A549 (cell line): Measurements from ENCODE around the gene MXRA7. TPM values are rescaled to one million over a fixed set of nuclear protein-coding genes. Genes with fewer than 3 reads are reported as not detected.

ENCODE experiments used
- ATAC-seq, 2 experiments: fragments of 200-7000 bp in 1 of 2; fragments of >200 bp in 1 of 2; cut with Nextera tagmentation in 1 of 2; cut with Tn5 transposase in 1 of 2; 3 replicates each; pipeline versions ENCODE4 v1.8.0 to v1.9.1; 2018 to 2020; ENCODE audit warnings: mild to moderate bottlenecking in 1 of 2, moderate library complexity in 1 of 2
- CTCF ChIA-PET: fragments of 300-600 bp; sonication (Branson Sonifier 250); formaldehyde crosslinking; extraction: SDS; loops from one replicate; lab custom pipeline; 2021; ENCODE audit warnings: antibody characterized with exemption, inconsistent platforms; lab: Yijun Ruan, JAX
- POLR2A ChIA-PET: fragments of 350-600 bp; formaldehyde crosslinking; extraction: SDS; loops from one replicate; lab custom pipeline; 2021; ENCODE audit warnings: antibody characterized with exemption, inconsistent platforms; lab: Yijun Ruan, JAX
- DNase-seq, 2 experiments: peaks; one replicate each; pipeline versions ENCODE4 v3.0.0 to v3.0.0-alpha.2; 2011 to 2016; ENCODE audit warnings: low read depth in 1 of 2, low spot score in 1 of 2
- FAIRE-seq: peaks from 2 replicates; lab custom pipeline; 2011; peaks lifted over from hg19 to GRCh38; lab: Jason Lieb, UNC
- H3K27ac ChIP-seq, 2 experiments: fragments of >200 bp; sonication (Bioruptor Twin); formaldehyde crosslinking; 3 replicates each; pipeline ENCODE4 v1.5.1; 2016 to 2017
- H3K4me1 ChIP-seq: fragments of >200 bp; sonication (Bioruptor Twin); formaldehyde crosslinking; 3 replicates; pipeline ENCODE4 v1.6.1; 2016
- H3K4me2 ChIP-seq: fragments of >200 bp; sonication (Bioruptor Twin); formaldehyde crosslinking; 3 replicates; pipeline ENCODE4 v1.6.1; 2016
- H3K4me3 ChIP-seq: fragments of >200 bp; sonication (Bioruptor Twin); formaldehyde crosslinking; 3 replicates; pipeline ENCODE4 v1.5.1; 2016
- H3K9me3 ChIP-seq: fragments of >200 bp; sonication (Bioruptor Twin); formaldehyde crosslinking; 3 replicates; pipeline ENCODE4 v1.6.1; 2016
- CHD2 ChIP-seq: fragments of 150-350 bp; IDR thresholded peaks from 2 replicates; pipeline ENCODE4 v1.6.1; 2014; ENCODE audit warnings: low read length; ENCODE audit not compliant: partially characterized antibody
- EHF ChIP-seq: fragments of 250-450 bp; sonication (Bioruptor Pico); IDR thresholded peaks from 2 replicates; pipeline ENCODE4 v1.5.0; 2020; ENCODE audit warnings: mild to moderate bottlenecking
- EHMT2 ChIP-seq: fragments of 200-600 bp; sonication (generic); IDR thresholded peaks from 2 replicates; pipeline ENCODE4 v1.6.1; 2016; ENCODE audit warnings: antibody characterized with exemption, low read depth, mild to moderate bottlenecking, moderate library complexity
- FOSB ChIP-seq: fragments of 250-450 bp; sonication (Bioruptor Pico); IDR thresholded peaks from 2 replicates; pipeline ENCODE4 v1.5.0; 2020; ENCODE audit warnings: mild to moderate bottlenecking, moderate library complexity
- FOXS1 ChIP-seq: fragments of 250-450 bp; sonication (Bioruptor Pico); IDR thresholded peaks from 2 replicates; pipeline ENCODE4 v1.5.0; 2020; ENCODE audit warnings: mild to moderate bottlenecking, moderate library complexity
- HDAC2 ChIP-seq: fragments of 200-600 bp; sonication (generic); IDR thresholded peaks from 2 replicates; pipeline ENCODE4 v1.6.1; 2016
- HOXB13 ChIP-seq: fragments of 250-450 bp; sonication (Bioruptor Pico); IDR thresholded peaks from 2 replicates; pipeline ENCODE4 v1.5.0; 2020; ENCODE audit warnings: low read depth, mild to moderate bottlenecking, moderate library complexity
- HOXB5 ChIP-seq: fragments of 250-450 bp; sonication (Bioruptor Pico); IDR thresholded peaks from 2 replicates; pipeline ENCODE4 v1.5.0; 2020; ENCODE audit warnings: mild to moderate bottlenecking, moderate library complexity
- JUNB ChIP-seq: fragments of >200 bp; sonication (Bioruptor Twin); formaldehyde crosslinking; IDR thresholded peaks from 2 replicates; pipeline ENCODE4 v1.6.1; 2016
- KDM1A ChIP-seq: fragments of 200-600 bp; sonication (generic); IDR thresholded peaks from 2 replicates; pipeline ENCODE4 v1.6.1; 2016; ENCODE audit warnings: low read depth, mild to moderate bottlenecking
- MAZ ChIP-seq: fragments of 150-350 bp; IDR thresholded peaks from 2 replicates; pipeline ENCODE4 v1.6.1; 2014; ENCODE audit warnings: antibody characterized with exemption, low read depth, low read length, borderline replicate concordance
- PHF8 ChIP-seq: fragments of 200-600 bp; sonication (generic); IDR thresholded peaks from 2 replicates; pipeline ENCODE4 v1.6.1; 2016; ENCODE audit warnings: low read depth, mild to moderate bottlenecking, antibody characterized with exemption, moderate library complexity, borderline replicate concordance
- POLR2AphosphoS2 ChIP-seq: conservative IDR thresholded peaks from 2 replicates; pipeline ENCODE4 v1.6.1; 2012; ENCODE audit warnings: low read length, improper control_type of control experiment, inconsistent platforms
- RAD21 ChIP-seq, 2 experiments: fragments of >200 bp in 1 of 2; sonication (Bioruptor Twin) in 1 of 2; formaldehyde crosslinking in 1 of 2; IDR thresholded peaks in 1 of 2; conservative IDR thresholded peaks in 1 of 2; 2 replicates in 1 of 2; 3 replicates in 1 of 2; pipeline ENCODE4 v1.6.1; 2012 to 2018; ENCODE audit warnings: inconsistent platforms in 1 of 2
- RFX5 ChIP-seq: fragments of 450-650 bp; IDR thresholded peaks from 2 replicates; pipeline ENCODE4 v1.7.1; 2014; ENCODE audit warnings: antibody characterized with exemption, mild to moderate bottlenecking, moderate library complexity
- ZFP36 ChIP-seq: fragments of 450-650 bp; IDR thresholded peaks from 2 replicates; pipeline ENCODE4 v1.6.1; 2014; ENCODE audit warnings: borderline replicate concordance; ENCODE audit not compliant: partially characterized antibody
- ZSCAN20 ChIP-seq: fragments of 250-450 bp; sonication (Bioruptor Pico); IDR thresholded peaks from 2 replicates; pipeline ENCODE4 v1.8.0; 2022; ENCODE audit warnings: mild to moderate bottlenecking, moderate library complexity
- WGBS: methylation state at CpG from one replicate; pipeline ENCODE4 v1.1.6; 2017; ENCODE audit errors: missing lambda C conversion rate; 5-methylcytosine and 5-hydroxymethylcytosine counted together
- polyA plus RNA-seq, 4 experiments: library from polyadenylated mRNA; depleted of rRNA in 3 of 4; stranded (reverse); fragments of >200 nt; fragmentation: RNase III in 1 of 4; extraction: RNeasy Plus Mini Kit Qiagen cat#74134 plus additional on column Dnase treatment in 1 of 4; gene quantifications; 2 replicates in 3 of 4; 3 replicates in 1 of 4; pipeline ENCODE4 v1.2.3, GENCODE V29; 2011 to 2017
- TF ChIP-seq, protein P1 (sequence below): fragments of 250-450 bp; sonication (Bioruptor Pico); IDR thresholded peaks from 2 replicates; pipeline ENCODE4 v1.5.0; 2020; ENCODE audit warnings: low read depth, mild to moderate bottlenecking, moderate library complexity
- TF ChIP-seq, protein P2 (sequence below): fragments of >200 bp; sonication (Bioruptor Twin); formaldehyde crosslinking; IDR thresholded peaks from 3 replicates; pipeline ENCODE4 v1.5.1; 2016
- TF ChIP-seq, protein P3 (sequence below): fragments of 150-350 bp; IDR thresholded peaks from 2 replicates; pipeline ENCODE4 v1.6.1; 2014; ENCODE audit warnings: low read depth, mild to moderate bottlenecking, low read length
- TF ChIP-seq, protein P4 (sequence below): fragments of >200 bp; sonication (Bioruptor Twin); formaldehyde crosslinking; IDR thresholded peaks from 2 replicates; pipeline ENCODE4 v1.6.1; 2016
- TF ChIP-seq, protein P5 (sequence below): IDR thresholded peaks from 2 replicates; pipeline ENCODE4 v1.6.1; 2012

The MXRA7 gene
- polyA plus RNA-seq, 2 of the 4 experiments (the other 2 are of a cell fraction): 47.8 to 57.2 TPM

DNA sequence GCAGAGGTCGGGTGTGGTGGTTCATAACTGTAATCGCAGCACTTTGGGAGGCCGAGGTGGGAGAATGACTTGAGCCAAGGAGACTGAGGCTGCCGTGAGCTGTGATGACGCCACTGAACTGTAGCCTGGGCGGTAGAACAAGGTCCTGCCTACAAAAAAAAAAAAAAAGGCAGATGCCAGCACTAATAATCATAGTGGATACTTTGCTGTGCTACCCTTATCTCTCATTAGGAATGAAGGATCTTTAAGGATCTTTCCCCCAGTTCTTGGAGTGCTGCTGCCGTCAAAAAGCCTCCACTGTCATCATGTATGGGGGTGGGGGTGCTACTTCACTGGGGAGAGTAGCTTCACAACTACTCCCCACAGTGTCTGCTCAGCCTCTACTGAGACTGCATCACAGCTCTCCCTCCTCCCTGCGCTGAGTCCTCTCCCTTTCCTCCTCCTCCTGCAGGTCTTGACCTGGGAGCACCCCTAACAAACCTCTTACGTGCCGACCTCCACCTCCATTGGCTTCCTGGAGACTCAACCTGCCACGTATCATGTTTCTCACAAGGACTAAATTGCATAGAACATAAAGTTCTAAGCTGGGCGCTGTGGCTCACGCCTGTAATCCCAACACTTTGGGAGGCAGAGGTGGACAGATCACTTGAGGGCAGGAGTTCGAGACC, 42.8 kb downstream of the MXRA7 start:
- TF ChIP-seq PHF8 (no peak), KDM1A (no peak), JUNB (no peak)
- CTCF ChIA-PET: interaction anchor here (1.1 to 14.0 kb wide), 9 partner anchors 14 to 161 kb away, joined by 3 to 123 read pairs (median 5); no protein-coding TSS in a partner anchor
- no peak for ATAC-seq
- peaks cover 14% of the 10 kb centered on the region for H3K4me1 ChIP-seq
- H3K9me3 ChIP-seq: no peaks in the 10 kb centered on the region
- DNase-seq: no peak
- no peak for FAIRE-seq
- WGBS: 74% methylated on average over 14 of the region's 14 CpGs
- no peak overlapping the region for H3K4me2 ChIP-seq
- H3K4me3 ChIP-seq: no peak overlapping the region
- POLR2A ChIA-PET: no interaction called here
- no peak overlapping the region for H3K27ac ChIP-seq

DNA sequence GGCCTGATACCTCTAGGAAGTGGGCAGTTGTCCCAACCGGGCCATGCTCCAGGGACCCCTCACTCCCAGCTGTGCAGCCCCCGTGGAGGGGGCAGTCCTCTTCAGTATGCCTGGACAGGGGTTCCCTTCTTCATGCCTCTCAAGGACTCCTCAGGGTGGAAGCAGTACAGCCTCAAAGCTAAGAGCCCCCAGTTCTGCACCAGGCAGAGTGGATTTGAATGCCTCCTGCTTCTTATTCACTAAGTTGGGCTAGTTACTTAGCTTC, 43.3 kb downstream of the MXRA7 start:
- POLR2A ChIA-PET: no interaction called here
- CTCF ChIA-PET: interaction anchor here (1.1 to 14.0 kb wide), 8 partner anchors 13 to 160 kb away, joined by 3 to 123 read pairs (median 6); no protein-coding TSS in a partner anchor
- 80% methylated on average over 1 of the region's 2 CpGs for WGBS
- TF ChIP-seq HOXB5 (CRISPR knock-in tag) (no peak), PHF8 (no peak), RFX5 (no peak), EHF (CRISPR knock-in tag) (no peak), ZSCAN20 (no peak), HOXB13 (CRISPR knock-in tag) (no peak), HDAC2 (no peak), EHMT2 (no peak), FOSB (CRISPR knock-in tag) (no peak), FOXS1 (CRISPR knock-in tag) (no peak), CHD2 (no peak), MAZ (no peak), RAD21 (conservative IDR thresholded peaks at IDR 0.05 in 1 of 2, IDR thresholded peaks at IDR 0.05 in 1 of 2) (no peak), POLR2AphosphoS2 (no peak), ZFP36 (no peak)
- TF ChIP-seq, protein P1, sequence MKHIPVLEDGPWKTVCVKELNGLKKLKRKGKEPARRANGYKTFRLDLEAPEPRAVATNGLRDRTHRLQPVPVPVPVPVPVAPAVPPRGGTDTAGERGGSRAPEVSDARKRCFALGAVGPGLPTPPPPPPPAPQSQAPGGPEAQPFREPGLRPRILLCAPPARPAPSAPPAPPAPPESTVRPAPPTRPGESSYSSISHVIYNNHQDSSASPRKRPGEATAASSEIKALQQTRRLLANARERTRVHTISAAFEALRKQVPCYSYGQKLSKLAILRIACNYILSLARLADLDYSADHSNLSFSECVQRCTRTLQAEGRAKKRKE (CRISPR knock-in tag): no peak
- TF ChIP-seq, protein P2, sequence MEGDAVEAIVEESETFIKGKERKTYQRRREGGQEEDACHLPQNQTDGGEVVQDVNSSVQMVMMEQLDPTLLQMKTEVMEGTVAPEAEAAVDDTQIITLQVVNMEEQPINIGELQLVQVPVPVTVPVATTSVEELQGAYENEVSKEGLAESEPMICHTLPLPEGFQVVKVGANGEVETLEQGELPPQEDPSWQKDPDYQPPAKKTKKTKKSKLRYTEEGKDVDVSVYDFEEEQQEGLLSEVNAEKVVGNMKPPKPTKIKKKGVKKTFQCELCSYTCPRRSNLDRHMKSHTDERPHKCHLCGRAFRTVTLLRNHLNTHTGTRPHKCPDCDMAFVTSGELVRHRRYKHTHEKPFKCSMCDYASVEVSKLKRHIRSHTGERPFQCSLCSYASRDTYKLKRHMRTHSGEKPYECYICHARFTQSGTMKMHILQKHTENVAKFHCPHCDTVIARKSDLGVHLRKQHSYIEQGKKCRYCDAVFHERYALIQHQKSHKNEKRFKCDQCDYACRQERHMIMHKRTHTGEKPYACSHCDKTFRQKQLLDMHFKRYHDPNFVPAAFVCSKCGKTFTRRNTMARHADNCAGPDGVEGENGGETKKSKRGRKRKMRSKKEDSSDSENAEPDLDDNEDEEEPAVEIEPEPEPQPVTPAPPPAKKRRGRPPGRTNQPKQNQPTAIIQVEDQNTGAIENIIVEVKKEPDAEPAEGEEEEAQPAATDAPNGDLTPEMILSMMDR: no peak
- TF ChIP-seq, protein P3, sequence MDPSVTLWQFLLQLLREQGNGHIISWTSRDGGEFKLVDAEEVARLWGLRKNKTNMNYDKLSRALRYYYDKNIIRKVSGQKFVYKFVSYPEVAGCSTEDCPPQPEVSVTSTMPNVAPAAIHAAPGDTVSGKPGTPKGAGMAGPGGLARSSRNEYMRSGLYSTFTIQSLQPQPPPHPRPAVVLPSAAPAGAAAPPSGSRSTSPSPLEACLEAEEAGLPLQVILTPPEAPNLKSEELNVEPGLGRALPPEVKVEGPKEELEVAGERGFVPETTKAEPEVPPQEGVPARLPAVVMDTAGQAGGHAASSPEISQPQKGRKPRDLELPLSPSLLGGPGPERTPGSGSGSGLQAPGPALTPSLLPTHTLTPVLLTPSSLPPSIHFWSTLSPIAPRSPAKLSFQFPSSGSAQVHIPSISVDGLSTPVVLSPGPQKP: no peak
- TF ChIP-seq, protein P4, sequence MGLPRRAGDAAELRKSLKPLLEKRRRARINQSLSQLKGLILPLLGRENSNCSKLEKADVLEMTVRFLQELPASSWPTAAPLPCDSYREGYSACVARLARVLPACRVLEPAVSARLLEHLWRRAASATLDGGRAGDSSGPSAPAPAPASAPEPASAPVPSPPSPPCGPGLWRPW: no peak
- TF ChIP-seq, protein P5, sequence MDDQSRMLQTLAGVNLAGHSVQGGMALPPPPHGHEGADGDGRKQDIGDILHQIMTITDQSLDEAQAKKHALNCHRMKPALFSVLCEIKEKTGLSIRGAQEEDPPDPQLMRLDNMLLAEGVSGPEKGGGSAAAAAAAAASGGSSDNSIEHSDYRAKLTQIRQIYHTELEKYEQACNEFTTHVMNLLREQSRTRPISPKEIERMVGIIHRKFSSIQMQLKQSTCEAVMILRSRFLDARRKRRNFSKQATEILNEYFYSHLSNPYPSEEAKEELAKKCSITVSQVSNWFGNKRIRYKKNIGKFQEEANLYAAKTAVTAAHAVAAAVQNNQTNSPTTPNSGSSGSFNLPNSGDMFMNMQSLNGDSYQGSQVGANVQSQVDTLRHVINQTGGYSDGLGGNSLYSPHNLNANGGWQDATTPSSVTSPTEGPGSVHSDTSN: no peak
- no peaks in the 10 kb centered on the region for H3K9me3 ChIP-seq
- H3K4me1 ChIP-seq: peaks cover 9% of the 10 kb centered on the region
- no peak overlapping the region for H3K27ac ChIP-seq
- no peak for DNase-seq
- FAIRE-seq: no peak
- ATAC-seq: no peak
- H3K4me3 ChIP-seq: no peak overlapping the region
- no peak overlapping the region for H3K4me2 ChIP-seq
